Measurements from ENCODE around the gene MAPK13.

DNA sequence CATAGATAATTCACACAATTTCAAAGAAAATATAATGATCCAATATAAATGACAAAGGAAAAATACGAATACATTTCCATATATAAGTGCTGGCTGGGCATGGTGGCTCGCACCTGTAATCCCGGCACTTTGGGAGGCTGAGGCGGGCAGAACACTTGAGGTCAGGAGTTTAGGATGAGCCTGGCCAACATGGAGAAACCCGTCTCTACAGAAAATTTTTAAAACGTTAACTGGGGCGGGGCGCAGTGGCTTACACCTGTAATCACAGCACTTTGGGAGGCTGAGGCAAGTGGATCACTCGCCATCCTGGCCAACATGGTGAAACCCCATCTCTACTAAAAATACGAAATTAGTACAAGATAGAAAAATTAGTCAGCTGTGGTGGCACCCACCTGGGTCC is 14.9 kb upstream of the MAPK13 start:
- no peak for TF ChIP-seq RAD21 (conservative IDR thresholded peaks at IDR 0.05)
- no peak for TF ChIP-seq CTCF (IDR thresholded peaks at IDR 0.05; ENCODE audit: poor library complexity, severe bottlenecking)
- no peak for TF ChIP-seq EZH2 (IDR thresholded peaks at IDR 0.05; ENCODE audit: borderline replicate concordance, insufficient read depth, low read length, poor library complexity, severe bottlenecking)
- no peak for TF ChIP-seq EP300 (conservative IDR thresholded peaks at IDR 0.05; ENCODE audit: poor library complexity, severe bottlenecking)
- no peak for TF ChIP-seq MXI1 (conservative IDR thresholded peaks at IDR 0.05; ENCODE audit: poor library complexity, severe bottlenecking)
